Neuronal stem cell (in vitro differentiated cells): ENCODE data around the gene GSKIP.

Source experiments
- DNase-seq: peaks from one replicate; pipeline ENCODE4 v3.0.0-alpha.2; 2013; ENCODE audit warnings: low spot score
- H2AFZ ChIP-seq: one replicate; pipeline ENCODE4 v1.6.1; 2013; ENCODE audit warnings: mild to moderate bottlenecking, low read length, inconsistent platforms
- H2AK5ac ChIP-seq: 2 replicates; pipeline ENCODE4 v1.6.1; 2013; ENCODE audit warnings: low read depth, mild to moderate bottlenecking, inconsistent platforms, low read length, moderate library complexity, mixed read lengths
- H2BK120ac ChIP-seq: 2 replicates; pipeline ENCODE4 v1.6.1; 2013; ENCODE audit warnings: low read depth, mild to moderate bottlenecking, inconsistent platforms, low read length, moderate library complexity, mixed read lengths
- H2BK12ac ChIP-seq: one replicate; pipeline ENCODE4 v1.6.1; 2013; ENCODE audit warnings: low read length, inconsistent platforms
- H2BK15ac ChIP-seq: 2 replicates; pipeline ENCODE4 v1.6.1; 2013; ENCODE audit warnings: mild to moderate bottlenecking, low read length, inconsistent platforms, mixed read lengths
- H2BK5ac ChIP-seq: one replicate; pipeline ENCODE4 v1.6.1; 2013; ENCODE audit warnings: inconsistent platforms, mild to moderate bottlenecking, low read length, moderate library complexity
- H3K14ac ChIP-seq: one replicate; pipeline ENCODE4 v1.6.1; 2013; ENCODE audit warnings: low read length, inconsistent platforms
- H3K18ac ChIP-seq: 2 replicates; pipeline ENCODE4 v1.6.1; 2013; ENCODE audit warnings: low read length, inconsistent platforms
- H3K23ac ChIP-seq: 2 replicates; pipeline ENCODE4 v1.6.1; 2013; ENCODE audit warnings: low read depth, mild to moderate bottlenecking, mixed read lengths, low read length, inconsistent platforms; ENCODE audit not compliant: poor library complexity
- H3K27ac ChIP-seq: replicated peaks from 3 replicates; pipeline ENCODE4 v1.5.1; 2013; ENCODE audit warnings: low read length, inconsistent platforms
- H3K27me3 ChIP-seq, 3 experiments: 2 replicates each; pipeline ENCODE4 v1.6.1; 2013; ENCODE audit warnings: low read length in 3 of 3, mild to moderate bottlenecking in 2 of 3, inconsistent platforms in 1 of 3, low read depth in 1 of 3, mixed read lengths in 1 of 3, moderate library complexity in 1 of 3; ENCODE audit not compliant: control insufficient read depth in 3 of 3, insufficient read depth in 3 of 3
- H3K36me3 ChIP-seq, 2 donors: replicated peaks in 1 of 2; 2 replicates each; pipeline ENCODE4 v1.6.1; 2013; ENCODE audit warnings: low read length in 2 of 2; ENCODE audit not compliant: control insufficient read depth in 2 of 2, insufficient read depth in 2 of 2
- H3K4ac ChIP-seq: 2 replicates; pipeline ENCODE4 v1.6.1; 2013; ENCODE audit warnings: inconsistent platforms, mild to moderate bottlenecking, low read length, moderate library complexity
- H3K4me1 ChIP-seq, 2 donors: 1 replicate in 1 of 2; 2 replicates in 1 of 2; pipeline ENCODE4 v1.6.1; 2013; ENCODE audit warnings: low read length in 2 of 2, low read depth in 1 of 2; ENCODE audit not compliant: control insufficient read depth in 2 of 2, insufficient read depth in 1 of 2
- H3K4me2 ChIP-seq: one replicate; pipeline ENCODE4 v1.6.1; 2013; ENCODE audit warnings: mild to moderate bottlenecking, low read length, inconsistent platforms; ENCODE audit not compliant: insufficient read depth, poor library complexity, severe bottlenecking
- H3K4me3 ChIP-seq, 2 donors: 2 replicates each; pipeline ENCODE4 v1.5.1; 2013; ENCODE audit warnings: low read length in 2 of 2, mild to moderate bottlenecking in 2 of 2, inconsistent platforms in 1 of 2, moderate library complexity in 1 of 2
- H3K79me1 ChIP-seq: one replicate; pipeline ENCODE4 v1.6.1; 2013; ENCODE audit warnings: low read depth, mild to moderate bottlenecking, inconsistent platforms, low read length, moderate library complexity
- H3K9ac ChIP-seq: one replicate; pipeline ENCODE4 v1.6.1; 2013; ENCODE audit warnings: mild to moderate bottlenecking, low read depth, low read length, inconsistent platforms; ENCODE audit not compliant: poor library complexity
- H3K9me3 ChIP-seq, 2 donors: replicated peaks in 1 of 2; 2 replicates each; pipeline versions ENCODE3 to v1.6.1; 2013; ENCODE audit warnings: low read length in 2 of 2, mild to moderate bottlenecking in 2 of 2, inconsistent platforms in 1 of 2, low read depth in 1 of 2, mixed read lengths in 1 of 2, moderate library complexity in 1 of 2; ENCODE audit not compliant: control insufficient read depth in 2 of 2, insufficient read depth in 1 of 2
- H4K8ac ChIP-seq: one replicate; pipeline ENCODE4 v1.6.1; 2013; ENCODE audit warnings: low read depth, mild to moderate bottlenecking, inconsistent platforms, low read length, moderate library complexity
- H4K91ac ChIP-seq: one replicate; pipeline ENCODE4 v1.6.1; 2013; ENCODE audit warnings: low read length, low read depth, mild to moderate bottlenecking, inconsistent platforms; ENCODE audit not compliant: poor library complexity
- WGBS, 2 donors: extraction: QIAGEN DNeasy Blood & Tissue Kit; methylation state at CpG; one replicate each; pipeline ENCODE4 v1.1.7; 2013; ENCODE audit warnings: missing lambda C conversion rate in 2 of 2, mixed read lengths in 1 of 2; ENCODE audit not compliant: insufficient read length in 2 of 2, insufficient replicate concordance in 1 of 2; ENCODE audit errors: extremely low coverage in 2 of 2; 5-methylcytosine and 5-hydroxymethylcytosine counted together

The GSKIP gene

GRCh38 chr14:96410119-96410518 lies 46.8 kb downstream of the GSKIP start:
- no CpG with 5 or more reads among the region's 4 CpGs for WGBS, 2 donors
- H2BK5ac ChIP-seq = no peak overlapping the region
- H3K4me2 ChIP-seq = no peak overlapping the region
- DNase-seq = no peak
- H3K79me1 ChIP-seq = no peaks in the 10 kb centered on the region
- no peak overlapping the region for H4K91ac ChIP-seq
- no peak overlapping the region for H2BK15ac ChIP-seq
- no peak overlapping the region for H2AFZ ChIP-seq
- no peak overlapping the region for H2AK5ac ChIP-seq
- H3K9ac ChIP-seq = no peak overlapping the region
- peaks cover 0 to 7% (median 0%) of the 10 kb centered on the region in 3 experiments for H3K27me3 ChIP-seq
- peaks cover 0 to 3% of the 10 kb centered on the region in 2 donors for H3K4me1 ChIP-seq
- H3K4ac ChIP-seq = no peak overlapping the region
- H3K36me3 ChIP-seq = no peaks in the 10 kb centered on the region
- H3K4me3 ChIP-seq = no peak overlapping the region
- no peaks in the 10 kb centered on the region for H3K9me3 ChIP-seq
- H3K27ac ChIP-seq = no peak overlapping the region
- no peak overlapping the region for H3K14ac ChIP-seq
- no peak overlapping the region for H3K23ac ChIP-seq
- H2BK120ac ChIP-seq = no peak overlapping the region
- H3K18ac ChIP-seq = no peak overlapping the region
- no peak overlapping the region for H4K8ac ChIP-seq
- no peak overlapping the region for H2BK12ac ChIP-seq

- no peak overlapping the region for H3K4me2 ChIP-seq
- H2BK120ac ChIP-seq = no peak overlapping the region
- H3K36me3 ChIP-seq = peaks cover 0 to 2% of the 10 kb centered on the region in 2 donors
- no peak overlapping the region for H3K4me3 ChIP-seq
- no peak overlapping the region for H3K9ac ChIP-seq
- no peak overlapping the region for H2AK5ac ChIP-seq
- no peak overlapping the region for H4K8ac ChIP-seq
- H2BK15ac ChIP-seq = no peak overlapping the region
- no peak overlapping the region for H3K23ac ChIP-seq
- WGBS, 2 donors = no CpG with 5 or more reads among the region's 5 CpGs
- H2AFZ ChIP-seq = no peak overlapping the region
- DNase-seq = no peak
- H2BK12ac ChIP-seq = no peak overlapping the region
- H3K4me1 ChIP-seq = peaks cover 0 to 7% of the 10 kb centered on the region in 2 donors
- no peak overlapping the region for H3K18ac ChIP-seq
- H4K91ac ChIP-seq = no peak overlapping the region
- no peak overlapping the region for H3K4ac ChIP-seq
- peaks cover 0 to 7% (median 0%) of the 10 kb centered on the region in 3 experiments for H3K27me3 ChIP-seq
- H3K9me3 ChIP-seq = no peaks in the 10 kb centered on the region
- no peaks in the 10 kb centered on the region for H3K79me1 ChIP-seq
- no peak overlapping the region for H3K27ac ChIP-seq
- H2BK5ac ChIP-seq = no peak overlapping the region
- H3K14ac ChIP-seq = no peak overlapping the region
Measured at GRCh38 chr14:96413526-96413925, 50.2 kb downstream of the GSKIP start.

DNA sequence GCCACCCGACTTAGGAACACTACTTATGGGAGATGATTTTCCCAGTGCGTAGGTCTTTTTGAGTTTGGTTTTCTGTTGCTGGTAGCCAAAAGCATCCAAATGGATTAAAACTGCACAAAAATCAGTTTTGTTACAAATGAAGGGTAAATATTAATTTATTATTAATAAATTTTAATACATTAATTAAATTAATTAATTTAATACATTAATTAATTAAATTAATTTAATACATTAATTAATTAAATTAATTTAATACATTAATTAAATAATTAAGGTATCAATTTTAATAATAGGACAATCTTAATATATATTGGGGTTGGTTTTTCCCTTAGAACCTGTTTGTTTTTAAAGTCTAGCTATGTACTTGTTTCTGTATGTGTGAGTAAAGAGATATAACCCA lies 52.2 kb downstream of the GSKIP start:
- Histone ChIP-seq H4K91ac (no peak overlapping the region), H3K4me1 (peaks cover 0 to 7% of the 10 kb centered on the region in 2 donors), H2BK120ac (no peak overlapping the region), H3K23ac (no peak overlapping the region), H3K4me3 (no peak overlapping the region), H3K27ac (no peak overlapping the region), H2BK12ac (no peak overlapping the region), H3K4ac (no peak overlapping the region), H3K18ac (no peak overlapping the region), H2BK15ac (no peak overlapping the region), H2AFZ (no peak overlapping the region), H2AK5ac (no peak overlapping the region), H3K36me3 (peaks cover 0 to 2% of the 10 kb centered on the region in 2 donors), H3K9me3 (no peaks in the 10 kb centered on the region), H4K8ac (no peak overlapping the region), H3K79me1 (no peaks in the 10 kb centered on the region), H3K4me2 (no peak overlapping the region), H2BK5ac (no peak overlapping the region), H3K27me3 (peaks cover 0 to 7% (median 0%) of the 10 kb centered on the region in 3 experiments), H3K9ac (no peak overlapping the region), H3K14ac (no peak overlapping the region)
- DNase-seq = no peak
- WGBS, 2 donors = no CpG with 5 or more reads among the region's 2 CpGs

GRCh38 chr14:96416292-96416691 lies 53.0 kb downstream of the GSKIP start:
- Histone ChIP-seq H3K36me3 (peaks cover 0 to 3% of the 10 kb centered on the region in 2 donors), H3K4me3 (no peak overlapping the region), H2BK120ac (no peak overlapping the region), H3K79me1 (no peaks in the 10 kb centered on the region), H2BK12ac (no peak overlapping the region), H2BK15ac (no peak overlapping the region), H3K23ac (no peak overlapping the region), H2BK5ac (no peak overlapping the region), H3K14ac (no peak overlapping the region), H3K9me3 (no peaks in the 10 kb centered on the region), H3K27ac (no peak overlapping the region), H3K4ac (no peak overlapping the region), H4K91ac (no peak overlapping the region), H3K9ac (no peak overlapping the region), H4K8ac (no peak overlapping the region), H3K18ac (no peak overlapping the region), H2AK5ac (no peak overlapping the region), H3K4me1 (peaks cover 1 to 7% of the 10 kb centered on the region in 2 donors), H3K4me2 (no peak overlapping the region), H2AFZ (peak overlapping the region; percentile 26), H3K27me3 (peaks cover 0 to 7% (median 0%) of the 10 kb centered on the region in 3 experiments)
- WGBS, 2 donors = no CpG with 5 or more reads among the region's 1 CpG
- DNase-seq = no peak
